CD4-positive, alpha-beta T cell treated with Interleukin-1 beta for 1 hour (primary cell): ENCODE measurements around the gene COL4A1.
"Not testable (repeated sequence)": the region's sequence is repeated elsewhere in the genome, so short reads cannot be mapped to it uniquely, and the experiment has no call there.

Source experiments
- DNase-seq, 2 donors: peaks; one replicate each; pipeline ENCODE4 v3.0.0-alpha.2; 2020 to 2022

Gene COL4A1

GRCh38 chr13:110128546-110128945 is 178.4 kb downstream of the COL4A1 start:
- DNase-seq, result no peak

- no peak for DNase-seq
Observed at GRCh38 chr13:110127986-110128511, 178.9 kb downstream of the COL4A1 start.

GRCh38 chr13:110126391-110126961 is 180.5 kb downstream of the COL4A1 start:
- DNase-seq, result no peak

- no peak for DNase-seq
Observed at GRCh38 chr13:110125613-110126272, 181.2 kb downstream of the COL4A1 start.

- DNase-seq, result no peak
Observed at GRCh38 chr13:110125157-110125556, 181.8 kb downstream of the COL4A1 start.

- DNase-seq, result no peak
Observed at GRCh38 chr13:110124201-110124940, 182.6 kb downstream of the COL4A1 start.

- DNase-seq, result no peak
Observed at GRCh38 chr13:110123041-110123809, 183.7 kb downstream of the COL4A1 start.

GRCh38 chr13:110121422-110122083 is 185.4 kb downstream of the COL4A1 start:
- DNase-seq, result no peak

GRCh38 chr13:110119935-110120905 is 186.7 kb downstream of the COL4A1 start:
- no peak for DNase-seq

GRCh38 chr13:110118106-110118505 is 188.9 kb downstream of the COL4A1 start:
- DNase-seq, result no peak

GRCh38 chr13:110116072-110116487 is 190.9 kb downstream of the COL4A1 start:
- DNase-seq, result peak; percentile 20 to 32

- DNase-seq, result no peak
Observed at GRCh38 chr13:110115591-110115990, 191.4 kb downstream of the COL4A1 start.

- DNase-seq, result no peak
Observed at GRCh38 chr13:110114316-110114715, 192.6 kb downstream of the COL4A1 start.

GRCh38 chr13:110113284-110113764 is 193.6 kb downstream of the COL4A1 start:
- no peak for DNase-seq

GRCh38 chr13:110112379-110112778 is 194.6 kb downstream of the COL4A1 start:
- DNase-seq, result not testable (repeated sequence)

- DNase-seq, result no peak
Observed at GRCh38 chr13:110110783-110111182, 196.2 kb downstream of the COL4A1 start.

GRCh38 chr13:110109910-110110309 is 197.0 kb downstream of the COL4A1 start:
- no peak for DNase-seq

GRCh38 chr13:110109140-110109783 is 197.7 kb downstream of the COL4A1 start:
- no peak for DNase-seq

GRCh38 chr13:110108348-110109139 is 198.4 kb downstream of the COL4A1 start:
- no peak for DNase-seq
